Spleen (tissue), 13 donors: Measurements from ENCODE around the gene SDCBP2. TPM values are rescaled to one million over a fixed set of nuclear protein-coding genes. Genes with fewer than 3 reads are reported as not detected.

Experiments used
- DNase-seq: peaks from one replicate; pipeline ENCODE4 v3.0.0-alpha.2; 2020
- H3K27ac ChIP-seq, 8 donors: fragments of 200-600 bp; sonication (generic) in 7 of 8; 1 replicate in 4 of 8; 2 replicates in 4 of 8; pipeline versions ENCODE4 v1.5.0 to v1.8.0; 2016 to 2021; ENCODE audit warnings: inconsistent platforms in 4 of 8, mild to moderate bottlenecking in 4 of 8, moderate library complexity in 1 of 8
- H3K27me3 ChIP-seq, 7 donors: fragments of 200-600 bp; sonication (generic) in 6 of 7; replicated peaks in 1 of 7; 1 replicate in 4 of 7; 2 replicates in 3 of 7; pipeline versions ENCODE4 v1.5.0 to v1.8.0; 2016 to 2021; ENCODE audit warnings: inconsistent platforms in 3 of 7, mild to moderate bottlenecking in 1 of 7
- H3K36me3 ChIP-seq, 6 donors: fragments of 200-600 bp; sonication (generic) in 5 of 6; 1 replicate in 4 of 6; 2 replicates in 2 of 6; pipeline versions ENCODE4 v1.5.0 to v1.8.0; 2016 to 2021; ENCODE audit warnings: inconsistent platforms in 2 of 6
- H3K4me1 ChIP-seq, 6 donors: fragments of 200-600 bp; sonication (generic) in 5 of 6; 1 replicate in 3 of 6; 2 replicates in 3 of 6; pipeline versions ENCODE4 v1.5.0 to v1.8.0; 2016 to 2021; ENCODE audit warnings: inconsistent platforms in 3 of 6
- H3K4me3 ChIP-seq, 8 donors: fragments of 200-600 bp; sonication (generic) in 7 of 8; 1 replicate in 4 of 8; 2 replicates in 4 of 8; pipeline versions ENCODE4 v1.5.0 to v1.8.0; 2016 to 2021; ENCODE audit warnings: inconsistent platforms in 4 of 8, mild to moderate bottlenecking in 4 of 8, moderate library complexity in 2 of 8
- H3K9me3 ChIP-seq, 8 donors: fragments of 200-600 bp; sonication (generic) in 7 of 8; 1 replicate in 4 of 8; 2 replicates in 4 of 8; pipeline versions ENCODE4 v1.5.0 to v1.8.0; 2016 to 2021; ENCODE audit warnings: inconsistent platforms in 4 of 8
- CTCF ChIP-seq, 11 experiments: fragments of 200-600 bp in 7 of 11; fragments of 450-650 bp in 4 of 11; sonication (generic) in 4 of 11; IDR thresholded peaks in 8 of 11; conservative IDR thresholded peaks in 3 of 11; 1 replicate in 7 of 11; 2 replicates in 4 of 11; pipeline versions ENCODE4 v1.4.0 to v1.8.0; 2016 to 2021; ENCODE audit warnings: antibody characterized with exemption in 11 of 11, inconsistent platforms in 4 of 11, mild to moderate bottlenecking in 1 of 11
- POLR2A ChIP-seq, 3 donors: fragments of 450-650 bp; IDR thresholded peaks; one replicate each; pipeline ENCODE4 v1.5.1; 2017; ENCODE audit warnings: antibody characterized with exemption in 3 of 3, mild to moderate bottlenecking in 1 of 3
- POLR2AphosphoS5 ChIP-seq, 3 donors: sonication (generic); formaldehyde crosslinking; IDR thresholded peaks; one replicate each; pipeline ENCODE4 v1.5.1; 2017; ENCODE audit warnings: antibody characterized with exemption in 3 of 3
- WGBS, 5 donors: extraction: QIAGEN DNeasy Blood & Tissue Kit in 3 of 5; methylation state at CpG; one replicate each; pipeline versions ENCODE4 v1.1.5 to v1.1.7; 2013 to 2018; 5-methylcytosine and 5-hydroxymethylcytosine counted together
- intact Hi-C: fragments of 100-400 bp; cut with DNase I; formaldehyde crosslinking; loops from one replicate; pipeline ENCODE4 v1.15.0; 2023; ENCODE audit warnings: low total_unique reads
- long read RNA-seq, 2 donors: transcript quantifications; one replicate each; lab custom pipeline, GENCODE V29; 2026
- polyA plus RNA-seq, 3 donors: library from polyadenylated mRNA; stranded (reverse); fragments of 200-250 nt; gene quantifications; one replicate each; pipeline ENCODE4 v1.2.1, GENCODE V29; 2013
- total RNA-seq, 7 donors: library from RNA; depleted of rRNA in 3 of 7; stranded (reverse); fragments of >200 nt in 3 of 7; fragmentation: NEBNext Ultra II Directional in 4 of 7; extraction: Animal tissue kit (Norgen Biotek cat#: 25700) in 4 of 7; gene quantifications; one replicate each; pipeline versions ENCODE4 v1.1.0 to v1.2.1, GENCODE V29; 2016 to 2021
- donor health status: healthy with polysubstance abuse.
- donor health status: DM: no; HTN: no; CAD: no; lungs with moderate emphysema.
- donor health status: DM: no; HTN: no; CAD: no.
- donor health status: Bipolar disorder and iron deficiency.
- donor health status: healthy.
- donor health status: DM: no; HTN: no; CAD: no.
- donor health status: DM: yes; HTN: yes; CAD: no.

Gene SDCBP2
- 1 to 10 TPM; 2.1 to 7.1 (median 3.5) TPM for total RNA-seq
- 1 to 10 TPM; 2.0 to 3.7 (median 3.0) TPM for polyA plus RNA-seq
- long read RNA-seq, donor 1, partial matches to known transcripts = 0 of 1 reads
- long read RNA-seq, donor 1, other reads (novel, unspliced or antisense) = 0 of 1 reads
- long read RNA-seq, donor 2, partial matches to known transcripts = 0 of 1 reads
- long read RNA-seq, donor 2, other reads (novel, unspliced or antisense) = 0 of 1 reads

- no peak within 1 kb of the TSS for H3K4me3 ChIP-seq
- peak; percentile 69 for DNase-seq
- WGBS, 5 donors = 78 to 82% (median 80%) methylated on average over 7 to 8 of the region's 8 CpGs
- H3K9me3 ChIP-seq = no peaks in the 10 kb centered on the region
- intact Hi-C loops = loop anchor here (5.0 kb wide), 1 partner anchor 63 kb away; the partner anchor contains the start of gene FKBP1A
- H3K27me3 ChIP-seq = no peaks in the 10 kb centered on the region
- peaks cover 0 to 38% (median 0%) of the 10 kb centered on the region in 6 donors for H3K36me3 ChIP-seq
- TF ChIP-seq POLR2AphosphoS5 (IDR thresholded peaks at IDR 0.05) = peak in 1 of 3 donors; percentile 9
- no peak for TF ChIP-seq POLR2A (IDR thresholded peaks at IDR 0.05)
- H3K4me1 ChIP-seq = peaks cover 43 to 84% (median 72%) of the 10 kb centered on the region in 6 donors
- peak within 1 kb of the TSS; percentile 42 to 99 (median 97) for H3K27ac ChIP-seq
Observed at GRCh38 chr20:1328680-1329330, at the start of gene SDCBP2. Gene SDCBP2 (minus strand): TSS chr20:1329139. CDS start chr20:1320416, 8,723 bp downstream.

- 77 to 86% (median 80%) methylated on average over 6 of the region's 6 CpGs for WGBS, 5 donors
- Histone ChIP-seq H3K27ac (peak overlapping the region in 3 of 8 donors; percentile 33 to 83 (median 37)), H3K9me3 (no peaks in the 10 kb centered on the region), H3K27me3 (no peaks in the 10 kb centered on the region), H3K4me1 (peaks cover 68 to 100% (median 98%) of the 10 kb centered on the region in 6 donors), H3K4me3 (no peak overlapping the region), H3K36me3 (peaks cover 0 to 35% (median 17%) of the 10 kb centered on the region in 6 donors)
- TF ChIP-seq POLR2A (IDR thresholded peaks at IDR 0.05) (no peak), CTCF (IDR thresholded peaks at IDR 0.05 in 8 of 11, conservative IDR thresholded peaks at IDR 0.05 in 3 of 11) (no peak), POLR2AphosphoS5 (IDR thresholded peaks at IDR 0.05) (no peak)
- intact Hi-C loops = no loop called here
- no peak for DNase-seq
Observed at GRCh38 chr20:1378735-1379125, 49.8 kb upstream of the SDCBP2 start.

- H3K36me3 ChIP-seq = peaks cover 0 to 35% (median 20%) of the 10 kb centered on the region in 6 donors
- no peaks in the 10 kb centered on the region for H3K27me3 ChIP-seq
- intact Hi-C loops = no loop called here
- H3K4me3 ChIP-seq = no peak overlapping the region
- 59 to 76% (median 67%) methylated on average over 6 of the region's 6 CpGs for WGBS, 5 donors
- H3K27ac ChIP-seq = peak overlapping the region; percentile 4 to 83 (median 72)
- no peak for TF ChIP-seq POLR2AphosphoS5 (IDR thresholded peaks at IDR 0.05)
- TF ChIP-seq CTCF (IDR thresholded peaks at IDR 0.05 in 8 of 11, conservative IDR thresholded peaks at IDR 0.05 in 3 of 11) = no peak
- TF ChIP-seq POLR2A (IDR thresholded peaks at IDR 0.05) = no peak
- peaks cover 68 to 100% (median 99%) of the 10 kb centered on the region in 6 donors for H3K4me1 ChIP-seq
- H3K9me3 ChIP-seq = no peaks in the 10 kb centered on the region
- no peak for DNase-seq
Observed at GRCh38 chr20:1377984-1378734, 49.2 kb upstream of the SDCBP2 start.

GRCh38 chr20:1377341-1377871, 48.5 kb upstream of the SDCBP2 start:
- no peak for TF ChIP-seq CTCF (IDR thresholded peaks at IDR 0.05 in 8 of 11, conservative IDR thresholded peaks at IDR 0.05 in 3 of 11)
- TF ChIP-seq POLR2AphosphoS5 (IDR thresholded peaks at IDR 0.05) = no peak
- no peak for TF ChIP-seq POLR2A (IDR thresholded peaks at IDR 0.05)
- Histone ChIP-seq H3K27ac (peak overlapping the region; percentile 4 to 83 (median 72)), H3K27me3 (no peaks in the 10 kb centered on the region), H3K4me1 (peaks cover 65 to 100% (median 97%) of the 10 kb centered on the region in 6 donors), H3K9me3 (no peaks in the 10 kb centered on the region), H3K36me3 (peaks cover 0 to 35% (median 24%) of the 10 kb centered on the region in 6 donors), H3K4me3 (peak overlapping the region in 1 of 8 donors; percentile 28)
- WGBS, 5 donors = 50 to 66% (median 57%) methylated on average over 5 of the region's 5 CpGs
- intact Hi-C loops = no loop called here
- DNase-seq = no peak
